ENCODE results near the gene RANBP2. TPM values are rescaled to one million over a fixed set of nuclear protein-coding genes. Genes with fewer than 3 reads are reported as not detected.

RANBP2 gene
- total and polyA plus RNA-seq, 4 donors = 13.5 to 82.7 (median 45.9) TPM

Other genes starting within 250 kb of the RANBP2 start
- gene LIMS1, start 185.0 kb upstream of the RANBP2 start, total RNA-seq = 100 to 1,000 TPM in 1 of 2 donors, 10 to 100 TPM in 1; 76.7 to 100 TPM
- 100 to 1,000 TPM in 1 of 2 donors, 10 to 100 TPM in 1; 48.0 to 111 TPM for gene LIMS1, start 185.0 kb upstream of the RANBP2 start, polyA plus RNA-seq
- gene CCDC138, start 67.3 kb downstream of the RANBP2 start, total RNA-seq = 1 to 10 TPM; 2.4 to 3.2 TPM
- gene CCDC138, start 67.3 kb downstream of the RANBP2 start, polyA plus RNA-seq = 1 to 10 TPM in 1 of 2 donors, under 1 TPM in 1; 0.25 to 1.1 TPM

Data from aorta (tissue), 4 donors.